HG03135 (cell line): Measurements from ENCODE around the gene ABCA12.

Source experiments
- ATAC-seq: cut with Tn5 transposase; IDR thresholded peaks from one replicate; pipeline ENCODE4 v1.9.1; 2021; ENCODE audit warnings: mild to moderate bottlenecking, moderate library complexity; ENCODE audit not compliant: unreplicated experiment

Gene ABCA12

DNA sequence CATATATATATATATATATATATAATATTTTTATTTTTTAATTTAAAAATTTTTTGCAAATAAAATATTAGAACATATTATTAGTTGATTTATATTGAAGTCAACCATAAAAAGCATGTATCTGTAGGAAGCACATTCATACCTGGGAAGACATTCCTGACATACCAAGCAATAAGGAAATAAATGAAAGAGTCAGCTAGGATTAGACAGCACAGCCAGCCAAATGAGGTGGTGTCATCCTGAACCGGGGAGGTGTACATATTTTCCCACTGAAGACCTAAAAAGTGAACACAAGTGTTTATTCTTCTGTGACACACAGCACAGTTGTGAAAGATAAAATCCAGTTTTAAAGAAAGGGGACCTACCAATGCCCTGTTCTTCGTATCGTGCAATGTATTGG lies 149.2 kb downstream of the ABCA12 start:
- ATAC-seq = no peak

DNA sequence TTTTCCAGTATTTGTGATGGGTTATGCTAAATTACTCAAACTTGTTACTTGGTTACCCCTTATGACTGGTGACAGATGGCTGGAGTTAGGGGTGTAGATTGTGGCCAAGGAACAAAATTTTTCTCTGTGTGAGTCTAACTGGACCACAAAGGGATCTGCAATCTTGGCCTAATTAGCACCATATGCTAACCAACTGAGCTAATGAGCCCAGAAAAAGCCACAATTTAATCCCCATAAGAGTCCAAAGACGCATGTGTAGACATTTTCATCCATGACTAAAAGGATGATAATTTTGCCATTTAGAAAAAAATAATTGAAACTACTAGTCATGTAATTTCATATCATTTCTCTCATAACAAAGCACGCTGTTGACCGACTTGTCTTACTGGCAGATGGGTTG lies 151.2 kb downstream of the ABCA12 start:
- ATAC-seq = no peak

DNA sequence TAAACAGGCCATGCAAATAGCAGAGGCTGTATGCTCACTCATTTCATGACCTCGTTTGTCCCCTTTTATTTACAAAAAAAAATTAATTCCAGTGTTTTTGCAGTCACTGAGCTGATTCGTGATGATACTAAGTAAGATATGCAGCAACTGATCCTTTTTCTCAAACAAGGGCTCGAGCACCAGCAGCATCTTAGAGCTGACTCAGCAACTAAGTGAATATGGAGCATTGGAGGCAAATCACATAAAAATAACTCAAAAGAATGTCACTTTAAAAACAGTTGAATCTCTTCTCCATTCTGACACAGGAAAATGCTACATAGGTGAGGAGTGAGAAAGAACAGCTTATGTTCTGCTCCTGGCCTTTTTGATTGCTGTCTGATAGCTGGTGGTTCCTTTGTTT lies 152.8 kb downstream of the ABCA12 start:
- ATAC-seq = no peak

DNA sequence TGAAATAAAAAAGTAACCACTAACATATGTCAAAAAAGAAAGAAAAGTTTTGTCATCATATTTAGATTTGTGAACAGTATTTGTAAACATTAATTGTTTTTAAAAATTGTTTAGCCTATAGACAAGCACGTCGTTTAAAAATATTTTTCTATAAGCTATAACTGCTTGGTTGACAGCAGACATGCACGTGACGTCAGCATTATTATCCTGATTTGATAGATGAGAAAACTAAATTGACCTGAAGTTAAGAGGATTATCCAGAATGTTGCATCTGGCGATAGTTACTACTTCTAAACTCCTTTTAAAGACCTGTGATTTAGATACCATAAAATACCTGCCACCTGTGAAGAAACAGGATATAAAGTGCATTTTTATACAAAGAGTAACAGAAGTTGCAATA lies 172.0 kb downstream of the ABCA12 start:
- no peak for ATAC-seq

DNA sequence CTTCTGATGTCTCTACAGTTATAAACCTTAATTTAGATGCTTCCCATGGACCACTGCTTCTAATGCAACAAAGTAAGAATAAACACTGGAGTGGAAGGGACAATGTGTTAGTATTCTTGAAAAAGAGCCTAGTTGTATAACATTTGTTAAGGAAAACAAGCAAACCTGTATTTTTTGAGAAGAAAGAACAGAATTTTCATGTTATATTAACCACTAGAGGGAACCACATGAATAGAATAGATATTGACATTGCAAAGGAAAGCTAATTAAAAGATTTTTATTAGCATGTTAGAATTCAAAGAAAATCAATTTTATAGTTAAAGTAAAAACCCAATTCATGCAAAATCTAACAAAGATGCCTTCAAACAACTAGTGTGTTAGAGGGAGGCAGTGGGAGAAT lies 177.7 kb downstream of the ABCA12 start:
- no peak for ATAC-seq

DNA sequence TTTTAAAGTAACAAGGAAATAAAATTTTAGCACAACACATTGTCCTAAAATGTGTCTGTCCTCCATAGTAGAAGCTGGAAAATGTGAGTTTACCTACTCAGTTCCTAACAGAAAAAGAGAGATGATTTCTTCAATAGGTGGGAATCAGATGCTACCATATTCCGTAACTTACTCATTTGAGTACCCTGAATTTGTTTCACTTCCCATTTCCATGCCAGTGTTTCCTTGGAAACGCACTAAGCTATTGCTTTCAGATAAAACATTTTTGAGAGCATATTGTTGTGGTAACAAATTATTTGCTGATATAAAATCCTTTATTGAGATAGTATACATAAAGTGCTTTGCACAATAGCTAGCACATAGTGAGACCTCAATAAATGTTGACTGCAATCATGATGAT lies 191.5 kb downstream of the ABCA12 start:
- ATAC-seq = no peak

DNA sequence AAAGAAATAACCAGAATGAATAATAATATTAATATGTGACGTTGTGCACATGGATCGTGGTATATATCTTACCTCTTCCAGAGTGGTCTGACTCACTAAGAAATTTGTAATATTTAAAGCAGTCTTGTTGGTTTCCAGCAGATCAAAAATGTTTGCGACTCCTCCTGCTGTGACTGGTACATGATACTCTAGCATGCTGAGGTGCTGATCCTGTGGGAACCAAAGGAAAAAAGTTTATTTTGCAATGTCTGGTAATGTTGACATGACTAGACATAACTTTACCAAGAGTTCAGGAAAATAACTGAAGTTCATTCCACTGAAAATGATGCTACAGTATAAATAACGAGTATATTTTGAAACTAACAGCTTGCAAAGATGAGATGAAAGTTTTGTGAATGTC lies 204.4 kb downstream of the ABCA12 start:
- ATAC-seq = no peak

DNA sequence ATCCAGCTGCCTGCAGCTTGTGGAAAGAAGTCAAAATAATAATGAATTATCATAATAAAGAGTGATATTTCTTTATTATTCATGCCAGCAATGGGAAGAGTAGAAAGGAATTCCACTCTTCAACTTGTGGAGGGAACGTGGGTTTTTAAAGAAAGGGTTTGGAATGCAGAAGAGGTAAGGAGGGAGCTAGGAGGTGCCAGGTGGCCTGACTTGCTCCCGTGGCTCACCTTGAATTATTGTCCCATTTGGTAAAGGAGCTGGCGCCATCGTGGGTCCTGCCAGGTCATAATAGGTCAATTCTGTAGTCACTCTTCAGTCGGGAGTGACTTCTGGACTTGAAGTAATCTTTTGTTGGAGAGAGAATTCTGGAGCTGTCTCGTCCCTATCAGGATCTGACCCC lies 233.8 kb downstream of the ABCA12 start:
- no peak for ATAC-seq

DNA sequence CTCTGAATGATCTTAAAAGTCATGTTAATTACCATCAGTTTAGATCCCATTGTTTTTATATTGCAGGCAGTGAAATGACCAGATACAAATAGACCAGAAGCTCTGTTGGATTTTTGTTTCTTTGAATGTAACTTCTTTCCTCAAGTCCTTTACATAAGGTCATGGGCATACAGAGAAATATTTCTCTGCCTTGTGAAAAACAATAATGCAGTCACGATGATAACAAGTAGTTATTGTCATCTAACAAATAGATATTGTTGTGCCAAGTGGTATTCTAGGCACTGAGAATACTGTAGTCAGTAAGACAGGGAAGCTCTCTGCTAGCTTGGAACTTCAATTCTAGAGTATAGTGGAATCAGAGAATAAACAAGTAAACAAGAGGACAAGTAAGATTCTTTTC lies 234.2 kb downstream of the ABCA12 start:
- no peak for ATAC-seq

DNA sequence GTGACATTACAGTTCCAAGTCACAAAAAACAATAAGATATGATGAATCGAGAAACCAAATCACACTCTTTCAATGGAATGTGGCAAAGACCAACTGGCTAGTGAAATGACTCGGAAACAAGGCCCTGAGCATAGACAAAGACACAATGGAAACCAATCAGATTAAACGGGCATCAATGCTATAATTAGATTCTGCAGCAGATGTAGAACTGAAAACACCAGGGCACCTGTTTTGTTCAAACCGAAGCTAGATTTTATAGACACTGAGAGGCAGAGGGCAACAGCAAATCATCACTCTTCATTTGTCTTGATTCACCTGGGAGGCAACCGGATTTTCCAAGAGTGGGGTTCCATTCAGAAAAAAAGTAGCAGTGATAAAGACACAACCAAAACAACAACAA lies 236.1 kb downstream of the ABCA12 start:
- no peak for ATAC-seq

DNA sequence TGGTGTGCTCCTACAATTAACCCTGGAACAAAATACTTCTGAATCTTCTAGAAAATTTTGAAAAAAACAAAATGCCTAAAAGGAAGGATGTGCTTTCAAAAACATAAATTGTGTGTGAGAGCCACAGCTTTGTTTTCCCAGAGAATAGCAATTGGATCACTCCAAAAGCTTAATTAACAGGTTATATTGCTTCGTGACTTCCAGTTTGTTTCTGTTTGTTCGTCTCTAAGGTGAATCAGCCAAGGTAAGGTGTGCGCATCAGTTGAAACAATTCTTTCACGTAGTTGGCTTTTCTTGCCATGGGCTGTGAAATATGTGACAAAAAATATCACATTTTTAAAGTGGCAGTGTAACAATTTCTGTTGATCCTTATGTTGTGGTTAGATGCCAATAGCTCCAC lies 238.7 kb downstream of the ABCA12 start:
- ATAC-seq = no peak

DNA sequence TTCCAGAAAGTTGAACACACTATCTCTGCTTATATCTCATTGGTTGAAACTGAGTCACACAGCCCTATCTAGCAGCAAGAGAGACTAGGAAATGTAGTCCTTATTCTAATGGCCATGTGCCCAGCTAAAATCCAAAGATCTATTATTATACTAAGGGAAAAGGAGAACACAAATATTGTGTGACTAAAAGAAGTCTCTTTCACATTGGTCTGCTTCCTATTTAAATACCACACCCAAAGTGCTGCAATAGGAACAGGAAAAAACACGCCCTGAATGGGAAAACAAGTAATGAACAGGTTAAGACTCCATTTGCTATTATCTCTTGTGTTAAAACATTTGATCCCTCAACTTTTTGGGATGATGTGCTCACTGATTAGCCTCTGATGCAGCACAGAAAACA lies 242.2 kb downstream of the ABCA12 start:
- ATAC-seq = no peak

DNA sequence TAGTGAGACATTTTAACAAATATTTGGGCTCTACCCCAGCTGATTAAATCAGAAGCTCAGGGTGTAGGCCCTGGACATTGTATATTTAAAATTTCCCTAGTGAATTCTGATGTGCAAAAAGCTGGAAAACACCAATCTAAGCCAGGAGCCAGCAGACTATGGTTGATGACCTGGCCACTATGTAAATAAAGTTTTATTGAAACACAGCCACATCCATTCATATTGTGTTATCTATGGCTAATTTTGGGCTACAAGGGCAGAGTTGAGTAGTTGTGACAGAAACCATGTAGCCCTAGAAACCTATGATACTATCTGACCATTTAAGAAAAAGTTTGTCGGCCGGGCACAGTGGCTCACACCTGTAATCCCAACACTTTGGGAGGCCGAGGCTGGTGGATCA lies 243.0 kb downstream of the ABCA12 start:
- ATAC-seq = no peak

DNA sequence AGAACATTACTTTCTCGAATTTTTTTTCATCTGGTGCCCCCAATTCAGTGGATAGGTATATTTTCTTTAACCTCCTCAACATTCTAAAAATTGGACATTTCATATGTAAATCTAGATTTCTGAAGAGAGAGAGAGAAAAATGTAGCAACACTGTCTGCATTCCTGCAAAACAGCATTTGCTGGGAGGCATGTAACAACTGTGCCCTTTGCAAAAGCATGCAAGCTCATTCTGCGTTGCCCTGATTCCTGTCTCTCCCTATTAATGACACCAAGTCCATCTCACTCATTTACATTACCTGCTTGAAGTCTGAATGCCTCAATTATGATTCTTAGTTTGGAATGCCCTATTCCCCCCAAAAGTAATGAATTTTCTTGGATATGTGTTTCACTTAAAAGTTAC lies 249.1 kb downstream of the ABCA12 start:
- ATAC-seq = no peak

DNA sequence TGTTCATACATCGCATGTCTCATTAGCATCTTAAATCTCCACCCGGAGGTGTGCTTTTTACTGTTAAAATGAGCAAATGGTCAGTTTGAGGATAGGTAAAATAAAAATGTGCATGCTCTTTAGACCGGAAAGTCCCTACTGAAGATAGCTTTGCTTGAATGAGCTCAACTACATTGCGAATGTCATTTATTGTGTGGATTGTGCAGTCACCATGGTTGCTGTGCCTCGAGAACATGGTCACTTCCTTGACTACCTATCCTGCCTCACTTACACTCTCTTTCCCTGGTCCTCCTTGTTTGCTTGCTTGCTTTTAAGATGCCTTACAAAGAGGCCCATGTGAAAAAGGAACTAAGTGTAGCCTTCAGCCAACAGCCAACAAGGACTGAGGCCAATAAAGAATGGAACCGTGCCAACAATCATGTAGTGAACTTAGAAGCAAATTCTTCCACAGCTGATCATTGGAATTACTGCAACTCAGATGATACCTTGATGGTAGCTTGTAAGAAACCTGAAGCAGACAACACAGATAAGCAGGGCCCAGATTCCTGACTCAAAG lies 256.7 kb downstream of the ABCA12 start:
- no peak for ATAC-seq
